ENCODE results near the gene SUGCT. TPM values are rescaled to one million over a fixed set of nuclear protein-coding genes. Genes with fewer than 3 reads are reported as not detected.

SUGCT gene
- total RNA-seq, 1 experiment from 2014 or later: 5.4 TPM

- Histone ChIP-seq H3K79me2 (ENCODE audit: insufficient read depth, low read length) (no peaks in the 10 kb centered on the region), H4K8ac (replicated peaks; ENCODE audit: insufficient read length, low read depth, low read length) (no peak overlapping the region), H3K23me2 (ENCODE audit: insufficient read length, low read depth, low read length, poor library complexity, severe bottlenecking) (no peaks in the 10 kb centered on the region), H2BK20ac (ENCODE audit: low read depth, low read length, poor library complexity, severe bottlenecking) (no peak overlapping the region), H3T11ph (ENCODE audit: low read length) (no peak overlapping the region), H2AFZ (ENCODE audit: low read length) (no peak overlapping the region), H3K56ac (ENCODE audit: insufficient read length, low read depth, low read length) (no peak overlapping the region), H4K91ac (ENCODE audit: insufficient read length, low read depth, low read length) (no peak overlapping the region), H3K27ac (ENCODE audit: insufficient read length, low read depth, low read length) (no peak overlapping the region), H2AK5ac (ENCODE audit: insufficient read length, low read length) (no peak overlapping the region), H3K4me2 (ENCODE audit: insufficient read depth, insufficient read length, low read length) (no peak overlapping the region), H3K18ac (ENCODE audit: insufficient read length, low read depth, low read length) (no peak overlapping the region), H4K20me1 (ENCODE audit: control insufficient read depth, insufficient read depth, insufficient read length) (no peaks in the 10 kb centered on the region), H3K4me1 (ENCODE audit: insufficient read depth, low read length) (no peaks in the 10 kb centered on the region), H2BK15ac (ENCODE audit: low read depth, low read length) (no peak overlapping the region), H2BK12ac (ENCODE audit: insufficient read length, low read depth, low read length) (no peak overlapping the region), H3K79me1 (ENCODE audit: insufficient read depth, low read depth, low read length, poor library complexity, severe bottlenecking) (no peaks in the 10 kb centered on the region), H3K9me3 (ENCODE audit: control insufficient read depth, low read depth, low read length) (no peaks in the 10 kb centered on the region), H2BK120ac (ENCODE audit: low read depth, low read length, poor library complexity, severe bottlenecking) (no peak overlapping the region), H3K9ac (ENCODE audit: extremely low read depth, insufficient read length, low read length) (no peak overlapping the region), H3K4ac (ENCODE audit: low read depth, low read length) (no peak overlapping the region), H2BK5ac (ENCODE audit: insufficient read length, low read length) (no peak overlapping the region), H4K5ac (ENCODE audit: insufficient read length, low read depth, low read length) (no peak overlapping the region), H3K27me3 (ENCODE audit: insufficient read depth, low read length) (no peaks in the 10 kb centered on the region), H3K14ac (ENCODE audit: insufficient read depth, low read length) (no peak overlapping the region), H3K23ac (ENCODE audit: insufficient read length, low read depth, low read length) (no peak overlapping the region)
- Mint-ChIP-seq H3K27ac (no peak overlapping the region; a peak in 1 of 7 replicates), H3K4me1 (no peaks in the 10 kb centered on the region), H3K9me3 (no peaks in the 10 kb centered on the region), H3K36me3 (ENCODE audit: insufficient read depth in 1 of 3, low read depth in 3 of 3) (no peaks in the 10 kb centered on the region), H3K27me3 (ENCODE audit: low read depth) (no peaks in the 10 kb centered on the region), H3K4me3 (no peak overlapping the region)
- no peak for TF ChIP-seq CTCF (conservative IDR thresholded peaks at IDR 0.05)
- WGBS (ENCODE audit: extremely low coverage, insufficient read length, low lambda C conversion rate): no CpG with 5 or more reads among the region's 1 CpG
- DNase-seq: no peak
Observed at GRCh38 chr7:40526951-40527715, 392.3 kb downstream of the SUGCT start.
